ENCODE results near the gene SPA17.

SPA17 gene

GRCh38 chr11:124712392-124712791 lies 38.7 kb downstream of the SPA17 start:
- H3K27me3 ChIP-seq (ENCODE audit: insufficient read depth, low read length, poor library complexity, severe bottlenecking), result peaks cover 2% of the 10 kb centered on the region

GRCh38 chr11:124716591-124716990 lies 42.9 kb downstream of the SPA17 start:
- no peaks in the 10 kb centered on the region for H3F3A ChIP-seq (ENCODE audit: low read depth)
- TF ChIP-seq CTCF (conservative IDR thresholded peaks at IDR 0.05; ENCODE audit: low read length) (no peak), EZH2phosphoT487 (IDR thresholded peaks at IDR 0.05; ENCODE audit: borderline replicate concordance) (no peak)
- peaks cover 12% of the 10 kb centered on the region for H3K27me3 ChIP-seq (ENCODE audit: insufficient read depth, low read length, poor library complexity, severe bottlenecking)
- no peak overlapping the region for H3K4me2 ChIP-seq (ENCODE audit: low read depth, low read length, poor library complexity, severe bottlenecking)
- no peaks in the 10 kb centered on the region for H3K36me3 ChIP-seq (ENCODE audit: insufficient read depth, low read length)
- H3K9me2 ChIP-seq (replicated peaks; ENCODE audit: low read depth, low read length), result no peaks in the 10 kb centered on the region
- no peak overlapping the region for H2AFZ ChIP-seq (ENCODE audit: low read length)
- H3K79me2 ChIP-seq (ENCODE audit: insufficient read depth, low read length), result no peaks in the 10 kb centered on the region
- H3K9me3 ChIP-seq (ENCODE audit: insufficient read depth, low read depth, low read length), result no peaks in the 10 kb centered on the region
- H4K20me1 ChIP-seq (ENCODE audit: insufficient read depth, low read length, poor library complexity, severe bottlenecking), result no peaks in the 10 kb centered on the region
- H3K9ac ChIP-seq (ENCODE audit: low read depth, low read length, poor library complexity, severe bottlenecking), result no peak overlapping the region
- no peak overlapping the region for H3K4me3 ChIP-seq (ENCODE audit: low read length, poor library complexity, severe bottlenecking)
- peaks cover 16% of the 10 kb centered on the region for H3K4me1 ChIP-seq (ENCODE audit: insufficient read depth, low read length, poor library complexity, severe bottlenecking)

More at GRCh38 chr11:124712392-124712791, 38.7 kb downstream of the SPA17 start:
- no peak overlapping the region for H3K4me3 ChIP-seq (ENCODE audit: low read length, poor library complexity, severe bottlenecking)
- H3K4me1 ChIP-seq (ENCODE audit: insufficient read depth, low read length, poor library complexity, severe bottlenecking), result peaks cover 5% of the 10 kb centered on the region
- no peaks in the 10 kb centered on the region for H3K36me3 ChIP-seq (ENCODE audit: insufficient read depth, low read length)
- no peaks in the 10 kb centered on the region for H3K9me2 ChIP-seq (replicated peaks; ENCODE audit: low read depth, low read length)
- H3F3A ChIP-seq (ENCODE audit: low read depth), result no peaks in the 10 kb centered on the region
- H4K20me1 ChIP-seq (ENCODE audit: insufficient read depth, low read length, poor library complexity, severe bottlenecking), result no peaks in the 10 kb centered on the region
- H3K79me2 ChIP-seq (ENCODE audit: insufficient read depth, low read length), result no peaks in the 10 kb centered on the region
- H3K9ac ChIP-seq (ENCODE audit: low read depth, low read length, poor library complexity, severe bottlenecking), result no peak overlapping the region
- H3K9me3 ChIP-seq (ENCODE audit: insufficient read depth, low read depth, low read length), result no peaks in the 10 kb centered on the region
- no peak overlapping the region for H3K4me2 ChIP-seq (ENCODE audit: low read depth, low read length, poor library complexity, severe bottlenecking)
- no peak overlapping the region for H2AFZ ChIP-seq (ENCODE audit: low read length)
- no peak for TF ChIP-seq EZH2phosphoT487 (IDR thresholded peaks at IDR 0.05; ENCODE audit: borderline replicate concordance)
- no peak for TF ChIP-seq CTCF (conservative IDR thresholded peaks at IDR 0.05; ENCODE audit: low read length)

GRCh38 chr11:124717421-124717785 lies 43.7 kb downstream of the SPA17 start:
- no peaks in the 10 kb centered on the region for H3K9me2 ChIP-seq (replicated peaks; ENCODE audit: low read depth, low read length)
- no peaks in the 10 kb centered on the region for H3K36me3 ChIP-seq (ENCODE audit: insufficient read depth, low read length)
- peak overlapping the region; percentile 79 for H3K4me2 ChIP-seq (ENCODE audit: low read depth, low read length, poor library complexity, severe bottlenecking)
- H4K20me1 ChIP-seq (ENCODE audit: insufficient read depth, low read length, poor library complexity, severe bottlenecking), result no peaks in the 10 kb centered on the region
- H3K9me3 ChIP-seq (ENCODE audit: insufficient read depth, low read depth, low read length), result no peaks in the 10 kb centered on the region
- H3K4me1 ChIP-seq (ENCODE audit: insufficient read depth, low read length, poor library complexity, severe bottlenecking), result peaks cover 24% of the 10 kb centered on the region
- H3K4me3 ChIP-seq (ENCODE audit: low read length, poor library complexity, severe bottlenecking), result peak overlapping the region; percentile 64
- peaks cover 12% of the 10 kb centered on the region for H3K27me3 ChIP-seq (ENCODE audit: insufficient read depth, low read length, poor library complexity, severe bottlenecking)
- H3F3A ChIP-seq (ENCODE audit: low read depth), result no peaks in the 10 kb centered on the region
- H3K79me2 ChIP-seq (ENCODE audit: insufficient read depth, low read length), result no peaks in the 10 kb centered on the region
- H3K9ac ChIP-seq (ENCODE audit: low read depth, low read length, poor library complexity, severe bottlenecking), result no peak overlapping the region
- no peak overlapping the region for H2AFZ ChIP-seq (ENCODE audit: low read length)
- TF ChIP-seq EZH2phosphoT487 (IDR thresholded peaks at IDR 0.05; ENCODE audit: borderline replicate concordance) (no peak), CTCF (conservative IDR thresholded peaks at IDR 0.05; ENCODE audit: low read length) (no peak)

All from Loucy (cell line).